GM18519 (cell line): ENCODE results near the gene VKORC1.
"Not testable (repeated sequence)": the region's sequence is repeated elsewhere in the genome, so short reads cannot be mapped to it uniquely, and the experiment has no call there.

Source experiments
- ATAC-seq: cut with Tn5 transposase; IDR thresholded peaks from one replicate; pipeline ENCODE4 v1.9.1; 2021; ENCODE audit warnings: mild to moderate bottlenecking, moderate library complexity; ENCODE audit not compliant: unreplicated experiment, low FRiP score

Gene VKORC1

DNA sequence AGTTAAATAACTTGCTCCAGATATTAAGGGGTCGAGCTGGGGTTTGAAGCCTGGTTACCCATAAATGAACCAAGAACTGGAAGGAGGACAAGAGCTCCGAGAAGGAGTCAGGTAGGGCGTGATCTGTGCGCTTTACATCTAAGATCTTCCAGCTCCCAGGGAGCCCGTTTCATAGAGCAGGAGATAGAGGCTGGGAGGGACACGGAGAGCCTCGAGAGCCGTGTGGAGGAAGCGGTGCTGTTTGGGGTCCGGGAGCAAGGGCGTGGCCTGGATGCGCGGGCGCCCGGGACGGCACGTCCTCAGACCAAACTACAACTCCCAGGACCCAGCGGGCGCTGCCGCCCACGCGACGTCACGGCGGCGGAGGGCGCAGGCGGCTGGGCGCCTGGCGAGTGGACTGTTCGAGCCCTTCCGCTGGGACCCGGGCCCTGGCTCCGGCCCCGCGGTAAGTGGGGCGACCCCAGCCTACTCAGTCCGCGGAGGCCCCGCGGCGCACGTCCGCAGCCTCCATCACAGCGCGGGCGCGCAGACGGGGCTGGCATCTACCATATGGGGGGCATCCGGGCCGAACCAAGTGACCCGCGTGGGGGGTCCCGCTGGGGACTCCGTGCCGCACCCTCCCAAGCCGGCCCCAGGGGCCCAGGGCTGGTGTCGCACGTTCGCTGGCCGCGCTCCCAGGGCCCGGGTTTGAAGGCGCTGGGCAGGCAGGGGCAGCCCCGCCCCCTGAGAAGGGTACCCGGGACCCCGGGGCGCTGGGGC is 13.6 kb upstream of the VKORC1 start, which contains the start of gene BCKDK:
TSS of gene BCKDK (plus strand) at position 352 of the 759 bp plus-strand sequence. CDS start 838 bp downstream, outside the sequence.
- ATAC-seq = no peak

DNA sequence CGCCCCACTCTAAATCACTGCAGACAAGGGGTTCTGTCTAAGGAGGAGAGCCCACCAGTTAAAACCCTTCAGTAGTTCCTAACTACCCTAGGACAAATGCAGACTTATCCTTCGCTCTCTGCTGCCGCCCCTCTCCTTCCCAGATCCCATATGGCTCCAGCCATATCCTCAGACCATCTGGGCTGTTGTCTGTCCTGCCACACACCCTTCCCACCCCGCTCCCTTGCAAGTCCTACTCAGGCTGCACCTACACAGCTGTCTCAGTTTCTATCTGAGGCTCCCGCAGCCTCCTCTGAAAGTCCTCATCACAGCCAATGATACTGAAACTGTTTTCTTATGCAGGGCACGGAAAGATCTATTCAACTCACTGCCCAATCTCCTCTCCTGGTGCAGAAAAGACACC is 12.9 kb upstream of the VKORC1 start:
- no peak for ATAC-seq

DNA sequence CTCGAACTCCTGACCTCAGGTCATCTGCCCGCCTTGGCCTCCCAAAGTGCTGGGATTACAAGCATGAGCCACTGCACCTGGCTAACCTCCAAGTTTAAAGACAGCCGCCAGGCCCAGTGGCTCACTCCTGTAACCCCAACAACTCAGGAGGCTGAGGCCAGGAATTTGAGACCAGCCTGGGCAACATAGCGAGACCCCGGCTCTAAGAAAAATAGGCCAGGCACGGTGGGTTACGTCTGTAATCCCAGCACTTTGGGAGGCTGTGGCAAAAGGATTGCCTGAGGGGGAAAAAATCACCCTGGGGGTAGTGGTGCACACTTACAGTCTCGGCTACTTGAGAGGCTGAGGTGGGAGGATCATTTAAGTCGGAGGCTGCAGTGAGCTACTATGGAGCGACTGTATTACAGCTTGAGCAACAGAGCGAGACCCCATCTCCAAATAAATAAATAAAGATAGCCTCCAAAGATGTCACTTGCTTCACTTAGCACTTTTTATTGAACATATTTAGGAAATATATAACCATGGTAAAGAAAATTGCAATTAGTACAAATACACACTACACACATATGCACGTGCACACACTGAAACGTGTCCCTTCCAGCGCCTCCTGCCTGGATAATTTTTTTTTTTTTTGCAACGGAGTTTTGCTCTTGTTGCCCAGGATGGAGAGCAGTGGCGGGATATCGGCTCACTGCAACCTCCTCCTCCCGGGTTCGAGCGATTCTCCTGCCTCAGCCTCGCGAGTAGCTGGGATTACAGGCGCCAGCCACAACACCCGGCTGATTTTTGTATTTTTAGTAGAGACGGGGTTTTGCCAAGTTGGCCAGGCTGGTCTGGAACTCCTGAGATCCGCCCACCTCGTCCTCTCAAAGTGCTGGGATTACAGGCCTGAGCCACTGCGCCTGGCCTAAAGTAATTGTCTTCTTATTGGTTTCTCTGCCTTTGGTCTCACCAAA is 12.2 kb upstream of the VKORC1 start:
- no peak for ATAC-seq

DNA sequence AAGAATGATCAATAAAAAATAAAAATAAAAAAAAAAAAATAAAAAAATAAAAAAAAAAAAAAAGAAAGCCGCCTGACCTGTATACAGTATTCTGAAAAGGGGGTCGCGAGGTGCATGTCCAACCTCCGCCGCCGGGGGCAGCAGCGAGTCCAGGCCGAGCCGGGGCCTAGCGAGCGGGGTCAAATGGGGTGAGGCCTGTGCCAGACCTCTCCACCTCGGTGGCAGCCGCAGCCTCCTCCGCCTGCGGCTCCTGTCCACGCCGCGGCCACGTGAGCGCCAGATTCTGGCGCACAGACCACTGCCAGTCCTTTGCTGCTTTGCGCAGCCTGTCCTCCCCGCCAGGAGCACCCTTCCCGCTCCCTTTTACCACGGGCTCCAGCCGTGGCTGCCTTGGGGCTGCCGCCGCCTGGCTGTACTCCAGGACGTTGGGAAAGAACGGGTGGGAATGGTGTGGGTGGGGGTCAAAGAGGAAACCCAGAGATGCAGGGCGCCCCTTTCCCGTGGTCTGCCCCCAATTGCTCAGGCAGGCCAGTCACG is 11.1 kb upstream of the VKORC1 start:
- ATAC-seq = no peak

DNA sequence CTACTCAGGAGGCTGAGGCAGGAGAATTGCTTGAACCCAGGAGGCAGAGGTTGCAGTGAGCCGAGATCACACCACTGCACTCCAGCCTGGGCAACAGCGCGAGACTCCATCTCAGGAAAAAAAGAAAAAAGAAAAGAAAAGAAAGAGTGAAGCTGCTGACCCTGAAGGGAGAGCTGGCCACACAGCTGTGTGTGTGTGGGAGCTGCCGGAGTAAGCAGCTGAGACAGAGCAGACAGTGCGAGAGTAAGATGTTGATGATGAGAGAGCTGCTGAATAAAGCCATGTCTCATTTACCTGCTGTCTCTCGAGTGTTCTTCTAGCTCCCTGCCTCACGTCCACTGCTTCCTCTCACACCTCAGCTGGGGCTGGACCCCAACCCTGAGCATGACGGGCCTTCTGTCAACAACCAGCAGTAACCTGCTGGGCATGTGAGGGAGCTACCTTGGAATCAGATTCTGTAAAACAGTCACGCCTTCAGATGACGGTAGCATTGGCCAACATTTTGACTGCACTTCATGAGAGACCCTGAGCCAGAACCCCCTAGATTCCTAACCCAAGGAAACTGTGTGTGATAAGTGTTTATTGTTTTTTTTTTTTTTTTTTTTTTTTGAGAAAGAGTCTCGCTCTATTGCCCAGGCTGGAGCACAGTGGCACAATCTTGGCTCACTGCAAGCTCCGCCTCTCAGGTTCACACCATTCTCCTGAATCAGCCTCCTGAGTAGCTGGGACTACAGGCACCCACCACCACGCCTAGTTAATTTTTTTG is 6.5 kb upstream of the VKORC1 start:
- not testable (repeated sequence) for ATAC-seq

DNA sequence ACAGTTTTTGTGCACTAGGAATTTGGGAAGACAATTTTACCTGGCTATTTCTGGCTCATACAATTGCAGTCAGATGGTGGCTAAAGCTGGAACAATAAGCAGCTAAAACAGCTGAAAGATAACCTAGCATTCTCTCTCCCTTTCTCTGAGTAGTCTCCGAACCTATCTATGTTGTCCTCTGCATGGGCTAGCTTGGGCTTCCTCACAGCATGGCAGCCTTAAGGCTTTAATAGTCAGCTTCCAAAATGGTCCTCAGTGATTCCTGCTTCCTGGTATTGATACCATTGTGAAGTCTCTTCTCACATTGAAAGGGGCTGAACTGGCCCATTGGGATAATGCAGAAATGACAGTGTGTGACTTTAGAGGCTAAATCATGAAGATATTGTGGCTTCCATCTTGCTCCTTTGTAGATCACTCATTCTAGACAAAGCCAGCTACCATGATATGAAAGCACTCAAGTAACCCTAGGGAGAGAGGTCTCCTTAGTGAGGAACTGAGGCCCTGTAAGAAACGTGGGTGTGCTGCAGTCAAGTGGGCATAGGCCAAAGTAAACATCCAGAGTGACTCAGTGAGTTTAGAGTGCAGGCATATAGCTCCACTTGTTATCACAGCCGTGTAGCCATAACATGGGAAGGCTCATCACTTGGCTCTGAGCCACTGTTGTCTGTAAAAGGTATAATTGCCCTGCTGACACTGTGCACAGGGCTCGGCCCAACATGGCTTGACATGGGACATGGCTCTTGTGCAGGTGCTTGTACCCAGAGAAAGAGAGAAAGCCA is 5.5 kb upstream of the VKORC1 start:
- no peak for ATAC-seq

DNA sequence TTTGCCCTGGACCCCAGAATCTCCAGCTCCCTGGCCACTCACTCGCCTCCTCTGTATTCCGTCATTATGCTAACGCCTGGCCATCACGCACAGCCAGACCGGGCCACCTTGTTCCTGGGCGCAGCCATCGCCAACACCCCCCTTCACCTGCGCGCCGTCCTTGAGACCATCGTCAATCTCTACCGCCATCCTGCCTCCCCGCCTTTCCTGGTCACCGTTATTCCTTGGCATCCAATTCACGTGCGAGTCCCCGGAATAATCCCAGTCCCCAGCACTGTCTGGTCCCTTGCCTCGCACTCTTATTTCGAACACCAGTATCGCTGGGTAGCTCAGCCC is 541 bp downstream of the VKORC1 start:
- no peak for ATAC-seq

DNA sequence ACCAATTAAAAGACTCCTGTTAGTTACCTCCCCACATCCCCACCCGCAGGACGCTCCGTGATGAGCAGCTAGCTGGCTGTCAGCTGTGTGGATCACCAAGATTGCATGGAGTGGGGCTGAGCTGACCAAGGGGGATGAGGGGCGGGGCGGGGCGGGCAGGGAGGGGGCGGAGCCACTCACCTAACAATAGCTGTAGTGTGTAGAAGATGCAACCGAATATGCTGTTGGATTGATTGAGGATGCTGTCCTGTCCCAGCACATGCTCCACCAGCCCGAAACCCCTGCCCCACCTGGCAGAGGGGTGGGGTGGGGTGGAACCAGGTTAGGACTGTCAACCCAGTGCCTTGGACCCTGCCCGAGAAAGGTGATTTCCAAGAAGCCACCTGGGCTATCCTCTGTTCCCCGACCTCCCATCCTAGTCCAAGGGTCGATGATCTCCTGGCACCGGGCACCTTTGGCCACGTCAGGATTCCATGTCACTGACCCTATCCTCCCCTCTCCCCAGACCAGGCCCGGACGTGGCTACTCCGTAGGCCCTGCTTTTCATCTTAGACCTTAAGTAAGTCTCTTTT is 1.4 kb downstream of the VKORC1 start:
- no peak for ATAC-seq

DNA sequence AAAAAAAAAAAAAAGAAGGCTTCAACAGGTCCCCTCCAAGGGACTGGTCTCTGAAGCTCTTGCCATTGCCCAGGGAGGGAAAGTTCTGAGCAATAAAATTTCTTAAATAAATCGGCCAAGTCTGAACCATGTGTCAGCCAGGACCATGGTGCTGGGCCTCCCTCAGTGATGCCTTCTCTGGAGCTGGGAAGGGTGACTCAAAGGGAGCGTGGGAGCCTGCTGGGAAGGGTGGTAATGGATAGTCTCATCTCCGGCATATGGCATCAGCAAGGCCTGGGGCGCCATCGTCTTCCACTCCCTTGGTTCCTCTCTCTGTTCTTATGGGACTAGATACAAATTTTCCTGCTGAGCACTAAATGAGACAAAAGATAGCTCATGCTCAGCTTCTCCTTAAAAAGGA is 2.3 kb downstream of the VKORC1 start:
- no peak for ATAC-seq

DNA sequence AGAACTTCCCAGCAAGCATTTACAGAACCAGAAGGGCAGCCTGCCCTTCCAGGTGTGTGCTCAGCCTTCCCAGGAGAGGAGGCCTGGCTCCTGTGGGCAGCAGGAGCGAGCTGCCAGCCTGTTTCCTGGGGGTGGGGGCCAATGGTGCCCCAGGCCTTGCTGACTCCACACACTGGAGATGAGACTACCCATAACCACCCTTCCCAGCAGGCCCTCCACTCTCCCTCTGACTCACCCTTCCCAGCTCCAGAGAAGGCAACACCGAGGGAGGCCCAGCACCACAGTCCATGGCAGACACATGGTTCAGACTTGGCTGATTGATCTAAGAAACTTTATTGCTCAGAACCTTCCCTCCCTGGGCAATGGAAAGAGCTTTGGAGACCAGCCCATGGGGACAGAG is 4.1 kb downstream of the VKORC1 start:
- ATAC-seq = no peak

DNA sequence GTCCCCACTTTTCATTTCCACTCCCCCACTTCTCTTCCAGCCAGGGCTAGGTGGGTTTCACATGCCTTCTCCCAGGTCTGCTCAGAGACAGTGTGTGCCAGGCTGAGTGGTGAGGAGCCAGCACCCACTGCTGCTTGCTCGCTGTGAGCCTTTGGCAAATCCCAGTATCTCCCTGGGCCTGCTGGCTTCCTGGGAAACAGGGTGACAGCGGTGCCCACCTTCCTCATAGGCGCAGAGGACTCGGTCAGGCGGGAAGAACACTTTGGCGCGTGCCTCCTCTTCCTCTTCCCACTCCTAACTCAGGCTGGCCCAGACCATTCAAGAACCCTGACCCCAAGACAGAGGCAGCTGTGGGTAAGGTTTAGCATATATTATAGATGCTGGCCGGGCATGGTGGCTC is 5.4 kb downstream of the VKORC1 start:
- ATAC-seq = no peak

DNA sequence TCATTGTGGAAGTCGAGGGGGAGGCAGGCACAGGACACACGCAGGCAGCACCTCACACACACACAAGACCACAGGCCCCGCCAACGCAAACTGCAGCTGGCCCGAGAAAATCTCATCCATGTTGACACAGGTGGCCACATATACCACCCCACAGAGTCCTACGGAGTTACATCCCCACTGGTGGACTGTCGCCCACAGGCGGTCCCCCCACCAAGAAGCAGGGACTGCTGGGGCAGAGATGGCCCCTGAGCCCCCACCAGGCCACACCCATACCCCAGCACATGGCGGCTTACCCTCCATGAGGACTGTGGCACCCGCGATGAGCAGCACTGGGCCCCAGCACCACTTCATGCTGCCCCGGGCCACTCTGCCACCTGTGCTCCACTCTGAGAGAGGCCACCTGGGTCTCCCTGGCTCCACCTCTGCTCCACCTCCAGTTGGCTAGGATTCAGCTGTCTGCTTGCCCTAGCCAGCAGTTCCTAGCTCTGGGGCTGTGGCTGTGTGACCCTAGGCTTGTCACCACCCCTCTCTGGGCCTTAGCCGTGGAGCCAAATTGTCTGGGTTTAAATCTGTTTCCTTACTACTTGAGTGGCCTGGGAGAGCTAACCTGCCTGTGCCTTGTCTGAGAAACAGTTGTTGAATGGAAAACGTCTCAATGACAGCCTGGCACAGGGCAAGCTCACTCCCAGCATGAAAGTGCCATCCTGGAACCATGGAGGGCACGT is 6.0 kb downstream of the VKORC1 start, which contains the start of gene PRSS53:
TSS of gene PRSS53 (minus strand) at position 485 of the 725 bp plus-strand sequence. CDS start at position 351, 134 bp downstream.
- ATAC-seq = no peak

DNA sequence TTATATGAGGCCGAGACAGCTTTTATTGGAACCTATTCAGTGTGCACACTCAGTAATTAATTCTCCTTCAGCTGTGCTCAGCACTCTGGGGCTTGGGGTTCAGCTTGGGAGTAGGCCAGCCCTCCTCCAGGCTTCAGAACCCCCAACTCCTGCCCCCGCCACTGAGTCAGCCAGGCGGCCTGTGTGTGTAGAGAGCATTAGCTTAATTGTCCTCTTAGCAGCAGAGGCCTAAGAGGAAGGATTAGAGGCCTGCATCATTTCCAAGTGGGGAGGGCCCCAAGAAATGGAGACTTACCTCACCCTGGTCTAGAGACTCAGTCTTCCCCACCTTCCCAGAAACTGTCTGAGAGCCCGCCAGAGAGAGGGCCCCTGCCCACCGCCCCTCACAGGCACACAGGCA is 6.6 kb downstream of the VKORC1 start:
- no peak for ATAC-seq

DNA sequence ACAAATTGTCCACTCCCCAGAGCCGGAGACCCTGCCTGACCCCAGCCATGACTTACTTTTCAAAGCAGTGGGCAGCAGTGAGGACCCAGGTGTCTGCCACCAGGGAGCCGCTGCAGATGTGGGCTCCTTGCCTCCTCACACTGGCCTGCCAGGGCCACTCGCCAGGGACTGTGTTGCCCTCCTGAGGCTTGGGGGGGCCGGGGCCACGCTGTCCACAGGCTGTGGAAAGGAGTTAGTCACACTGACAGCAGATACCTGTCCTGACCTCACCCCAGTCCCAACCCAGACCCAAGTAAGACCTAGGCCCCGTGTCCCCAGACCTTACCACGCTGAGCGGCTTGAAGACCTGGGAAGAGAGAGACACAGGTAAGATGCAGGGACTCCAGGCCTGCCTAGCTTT is 7.1 kb downstream of the VKORC1 start:
- ATAC-seq = no peak

DNA sequence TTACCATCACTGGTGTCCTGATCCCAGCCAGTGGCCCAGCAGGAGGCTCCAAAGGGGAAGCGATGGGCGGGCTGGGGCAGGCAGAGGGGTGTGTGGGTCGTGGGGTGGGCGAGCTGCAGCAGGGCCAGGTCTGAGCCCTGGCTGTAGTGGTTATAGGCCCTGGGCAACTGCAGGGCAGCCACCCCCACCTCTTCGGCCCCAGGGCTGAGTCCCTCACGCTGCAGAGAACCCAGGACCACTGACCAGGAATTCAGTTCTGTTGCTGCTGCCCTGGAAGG is 8.0 kb downstream of the VKORC1 start:
- ATAC-seq = no peak

DNA sequence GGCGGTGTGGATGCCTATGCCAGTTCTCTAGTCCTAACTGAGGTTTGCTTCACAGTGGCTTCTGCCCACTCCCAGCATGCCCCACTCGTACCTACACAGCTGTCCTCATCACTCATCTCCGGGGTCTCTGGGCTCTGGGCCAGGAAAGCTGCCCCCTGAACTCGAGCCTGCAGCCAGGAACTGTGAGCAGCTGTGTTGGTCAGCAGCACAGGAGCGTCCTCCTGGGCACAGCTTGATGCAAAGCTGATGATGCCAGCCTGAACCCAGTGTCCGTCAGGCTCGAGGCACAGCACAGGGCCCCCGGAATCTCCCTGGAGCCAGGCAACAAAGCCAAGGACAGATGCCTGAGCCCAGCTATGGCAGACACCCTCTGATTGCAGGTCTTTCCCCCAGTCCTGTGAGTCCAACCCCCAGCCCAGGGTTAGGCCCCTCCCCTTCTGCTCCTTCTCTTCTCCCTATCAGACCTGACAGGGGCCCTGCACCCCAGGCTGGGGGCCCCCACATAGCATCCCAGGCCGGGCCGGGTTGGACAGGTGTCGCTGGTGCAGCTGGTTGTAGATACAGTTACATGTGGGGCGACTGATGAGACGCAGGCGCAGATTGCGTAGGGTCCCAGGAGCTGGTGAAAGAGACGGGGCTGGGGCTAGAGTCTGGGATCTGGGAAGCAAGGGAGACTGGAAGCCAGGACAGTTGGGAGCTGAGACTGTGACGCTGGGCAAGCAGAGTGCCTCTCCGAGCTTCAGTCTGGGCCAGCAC is 8.5 kb downstream of the VKORC1 start:
- no peak for ATAC-seq

DNA sequence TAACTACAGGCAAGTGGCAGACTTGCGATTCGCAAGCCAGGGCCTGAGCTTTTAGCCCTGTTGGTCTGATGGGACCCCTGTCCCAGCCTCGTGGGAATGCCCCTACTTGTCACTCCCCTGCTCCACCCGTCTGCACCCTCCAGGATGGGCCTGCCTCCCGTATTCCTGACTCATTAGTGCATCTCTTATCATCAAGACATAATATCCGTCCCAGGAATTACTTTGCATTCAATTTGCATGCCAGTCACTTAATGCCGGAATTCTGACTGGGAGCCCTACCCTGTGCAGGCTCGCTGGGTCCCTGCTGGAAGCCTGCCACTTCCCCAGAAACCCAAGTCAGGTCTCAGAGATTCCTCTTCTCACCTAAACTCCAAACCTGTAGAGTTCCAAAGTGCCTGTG is 9.2 kb downstream of the VKORC1 start:
- ATAC-seq = no peak

DNA sequence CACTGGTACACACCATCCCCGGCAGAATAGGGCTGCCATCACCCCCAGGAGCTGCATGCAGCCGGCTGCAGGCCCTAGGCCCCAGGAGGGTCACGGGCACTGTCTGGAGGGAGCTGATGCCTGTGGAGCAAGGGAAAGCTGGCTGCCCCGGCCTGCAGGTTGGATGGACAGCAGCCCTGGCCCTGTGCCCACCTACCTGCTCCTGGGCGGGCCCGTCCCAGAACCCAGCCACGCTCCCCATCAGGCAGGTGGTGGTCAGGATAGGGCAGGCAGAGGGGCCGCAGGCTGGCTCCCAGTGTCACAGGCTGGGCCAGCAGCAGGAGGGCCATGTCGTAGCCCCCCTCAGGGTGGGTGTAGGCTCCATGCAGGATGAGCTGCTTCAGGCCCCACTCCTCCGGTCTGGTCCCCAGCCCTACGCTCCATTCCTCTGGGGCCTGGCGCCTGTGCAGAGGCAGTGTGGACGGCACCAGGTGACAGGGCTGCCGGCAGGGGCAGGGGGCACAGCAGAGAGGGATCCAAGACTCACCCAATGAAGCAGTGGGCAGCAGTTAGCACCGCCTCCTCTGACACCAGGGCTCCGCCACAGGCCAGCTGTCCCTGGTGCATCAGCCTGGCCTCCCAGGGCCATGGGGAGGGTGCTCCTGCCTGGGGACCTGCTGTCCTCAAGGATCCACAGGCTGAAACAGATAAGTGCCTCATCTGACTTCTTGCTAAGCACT is 9.9 kb downstream of the VKORC1 start:
- ATAC-seq = no peak
